Measurements from ENCODE around the gene TMEM25. TPM values are rescaled to one million over a fixed set of nuclear protein-coding genes. Genes with fewer than 3 reads are reported as not detected.
A peak's percentile ranks its signal among the peaks of the same experiment; 100 is the strongest.

The TMEM25 gene
- total and polyA plus RNA-seq, 2 of the 13 experiments (the other 11 are each of a cell fraction or from before 2014, with no cell fraction given), result 7.5 to 17.2 TPM

GRCh38 chr11:118488480-118489109, 42.4 kb upstream of the TMEM25 start:
- H3K4me2 ChIP-seq (ENCODE audit: low read depth, low read length), result no peak overlapping the region
- no peaks in the 10 kb centered on the region for H3K27me3 ChIP-seq (ENCODE audit: control insufficient read depth in 1 of 2, insufficient read depth in 2 of 2, low read length in 2 of 2)
- no peaks in the 10 kb centered on the region for H3K79me2 ChIP-seq (ENCODE audit: insufficient read depth, low read length)
- H3K9me3 ChIP-seq (ENCODE audit: low read length), result no peaks in the 10 kb centered on the region
- no peak overlapping the region for H3K9ac ChIP-seq (ENCODE audit: insufficient read depth, low read depth, low read length)
- DNase-seq (ENCODE audit: low spot score) (peak; percentile 68), FAIRE-seq (peak; percentile 72), ATAC-seq (peak; percentile 65)
- H3K4me3 ChIP-seq (replicated peaks in 1 of 3; ENCODE audit: insufficient read depth in 1 of 3, low read depth in 2 of 3, low read length in 3 of 3), result no peak overlapping the region
- POLR2A ChIA-PET, result interaction anchor here (1.1 kb wide), 1 partner anchor 53 kb away, joined by 3 read pairs; the partner anchor contains the start of gene KMT2A
- H3K36me3 ChIP-seq (replicated peaks in 1 of 2; ENCODE audit: control insufficient read depth in 1 of 2, insufficient read depth in 2 of 2, low read length in 2 of 2), result peaks cover 15 to 59% of the 10 kb centered on the region in 2 experiments
- no peaks in the 10 kb centered on the region for H3K4me1 ChIP-seq (ENCODE audit: insufficient read depth, low read length)
- no peaks in the 10 kb centered on the region for H4K20me1 ChIP-seq (ENCODE audit: insufficient read depth, low read length)
- BruUV-seq (replicated peaks), result no TSS peak
- intact Hi-C loops (cut with micrococcal nuclease; ENCODE audit: unreplicated experiment) (loop anchor here (1.0 to 10.0 kb wide), 5 partner anchors 52 to 343 kb away; partner anchors contain the start of genes ATP5MG, IFT46 and KMT2A), in situ Hi-C loops (cut with HindIII; ENCODE audit: extremely low pct_ligation_motif_present, low pct_unique_long_range_greater_than_20kb) (loop anchor here (25.0 kb wide), 1 partner anchor 351 kb away; no protein-coding TSS in a partner anchor)
- CTCF ChIA-PET (ENCODE audit: low intra/inter-chr PET ratio, low total read pairs), result interaction anchor here (1.1 to 2.0 kb wide), 2 partner anchors 58 to 343 kb away, joined by 4 to 13 read pairs; no protein-coding TSS in a partner anchor
- H3K27ac ChIP-seq (ENCODE audit: extremely low read length, insufficient read depth, low read length), result no peak overlapping the region
- H2AFZ ChIP-seq (ENCODE audit: low read length), result no peak overlapping the region
- 29% methylated on average over 7 of the region's 7 CpGs for WGBS (ENCODE audit: low lambda C conversion rate)
- TF ChIP-seq FOXA3 (CRISPR knock-in tag; IDR thresholded peaks at IDR 0.05), result peak; percentile 28; the same call in 1 of the 2 replicates
- TF ChIP-seq ZNF782 (CRISPR knock-in tag; IDR thresholded peaks at IDR 0.05; ENCODE audit: borderline replicate concordance), result no peak
- 0 out of 2 replicates have a peak, but pooled peaks have one; percentile 26 for TF ChIP-seq FOXK1 (CRISPR knock-in tag; IDR thresholded peaks at IDR 0.05; ENCODE audit: borderline replicate concordance, low read depth)
- TF ChIP-seq THAP9 (CRISPR knock-in tag; IDR thresholded peaks at IDR 0.05; ENCODE audit: borderline replicate concordance), result no peak
- TF ChIP-seq GFI1 (CRISPR knock-in tag; IDR thresholded peaks at IDR 0.05; ENCODE audit: borderline replicate concordance), result no peak
- TF ChIP-seq RAD21 (CRISPR knock-in tag; IDR thresholded peaks at IDR 0.05), result peak; percentile 47; the same call in 1 of the 2 replicates
- 0 out of 2 replicates have a peak, but pooled peaks have one; percentile 23 for TF ChIP-seq THAP11 (CRISPR knock-in tag; IDR thresholded peaks at IDR 0.05)
- TF ChIP-seq GMEB2 (CRISPR knock-in tag; IDR thresholded peaks at IDR 0.05; ENCODE audit: low read depth), result no peak
- no peak for TF ChIP-seq SP1 (IDR thresholded peaks at IDR 0.05)
- TF ChIP-seq SP1 (CRISPR knock-in tag; IDR thresholded peaks at IDR 0.05), result no peak
- TF ChIP-seq HMG20A (CRISPR knock-in tag; IDR thresholded peaks at IDR 0.05; ENCODE audit: borderline replicate concordance), result no peak
- 0 out of 2 replicates have a peak, but pooled peaks have one; percentile 31 for TF ChIP-seq ZSCAN9 (CRISPR knock-in tag; IDR thresholded peaks at IDR 0.05; ENCODE audit: borderline replicate concordance)
- TF ChIP-seq ZNF367 (CRISPR knock-in tag; IDR thresholded peaks at IDR 0.05; ENCODE audit: borderline replicate concordance), result no peak
- no peak for TF ChIP-seq SOX13 (IDR thresholded peaks at IDR 0.05)
- TF ChIP-seq SOX13 (CRISPR knock-in tag; conservative IDR thresholded peaks at IDR 0.05 in 1 of 2, IDR thresholded peaks at IDR 0.05 in 1 of 2), result no peak
- TF ChIP-seq ZNF841 (CRISPR knock-in tag; IDR thresholded peaks at IDR 0.05; ENCODE audit: borderline replicate concordance), result no peak
- no peak for TF ChIP-seq AHR (CRISPR knock-in tag; IDR thresholded peaks at IDR 0.05)
- TF ChIP-seq SMC3 (IDR thresholded peaks at IDR 0.05; ENCODE audit: low read length), result peak; percentile 78
- TF ChIP-seq BCL3 (CRISPR knock-in tag; IDR thresholded peaks at IDR 0.05), result no peak

Data from HepG2 (cell line).